Uterus (tissue), 2 donors: ENCODE measurements around the gene HBQ1.

Source experiments
- POLR2A ChIP-seq, 2 donors: fragments of 450-650 bp; IDR thresholded peaks; one replicate each; pipeline ENCODE4 v1.6.1; 2016; ENCODE audit warnings: antibody characterized with exemption in 2 of 2, mild to moderate bottlenecking in 1 of 2, moderate library complexity in 1 of 2
- TF ChIP-seq, protein P1 (sequence below), 4 experiments: fragments of 200-600 bp in 2 of 4; fragments of 450-650 bp in 2 of 4; sonication (generic) in 2 of 4; IDR thresholded peaks; one replicate each; pipeline ENCODE4 v1.5.1; 2016 to 2019; ENCODE audit warnings: antibody characterized with exemption in 4 of 4, mild to moderate bottlenecking in 2 of 4, moderate library complexity in 1 of 4

DNA sequence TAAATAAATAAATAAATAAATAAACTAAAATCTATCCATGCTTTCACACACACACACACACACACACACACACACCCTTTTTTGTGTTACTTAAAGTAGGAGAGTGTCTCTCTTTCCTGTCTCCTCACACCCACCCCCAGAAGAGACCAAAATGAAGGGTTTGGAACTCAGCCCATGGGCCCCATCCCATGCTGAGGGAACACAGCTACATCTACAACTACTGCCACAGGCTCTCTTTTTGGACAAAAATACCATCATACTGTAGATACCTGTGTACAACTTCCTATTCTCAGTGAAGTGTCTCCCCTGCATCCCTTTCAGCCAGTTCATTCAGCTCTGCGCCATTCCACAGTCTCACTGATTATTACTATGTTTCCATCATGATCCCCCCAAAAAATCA is 9.5 kb upstream of the HBQ1 start:
- TF ChIP-seq, protein P1, sequence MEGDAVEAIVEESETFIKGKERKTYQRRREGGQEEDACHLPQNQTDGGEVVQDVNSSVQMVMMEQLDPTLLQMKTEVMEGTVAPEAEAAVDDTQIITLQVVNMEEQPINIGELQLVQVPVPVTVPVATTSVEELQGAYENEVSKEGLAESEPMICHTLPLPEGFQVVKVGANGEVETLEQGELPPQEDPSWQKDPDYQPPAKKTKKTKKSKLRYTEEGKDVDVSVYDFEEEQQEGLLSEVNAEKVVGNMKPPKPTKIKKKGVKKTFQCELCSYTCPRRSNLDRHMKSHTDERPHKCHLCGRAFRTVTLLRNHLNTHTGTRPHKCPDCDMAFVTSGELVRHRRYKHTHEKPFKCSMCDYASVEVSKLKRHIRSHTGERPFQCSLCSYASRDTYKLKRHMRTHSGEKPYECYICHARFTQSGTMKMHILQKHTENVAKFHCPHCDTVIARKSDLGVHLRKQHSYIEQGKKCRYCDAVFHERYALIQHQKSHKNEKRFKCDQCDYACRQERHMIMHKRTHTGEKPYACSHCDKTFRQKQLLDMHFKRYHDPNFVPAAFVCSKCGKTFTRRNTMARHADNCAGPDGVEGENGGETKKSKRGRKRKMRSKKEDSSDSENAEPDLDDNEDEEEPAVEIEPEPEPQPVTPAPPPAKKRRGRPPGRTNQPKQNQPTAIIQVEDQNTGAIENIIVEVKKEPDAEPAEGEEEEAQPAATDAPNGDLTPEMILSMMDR (IDR thresholded peaks at IDR 0.05), result no peak
- no peak for TF ChIP-seq POLR2A (IDR thresholded peaks at IDR 0.05)
